Inferior parietal cortex (tissue), 1 donor: ENCODE results near the gene SGCE.
A peak's percentile ranks its signal among the peaks of the same experiment; 100 is the strongest.

ENCODE experiments used
- DNase-seq: peaks from one replicate; pipeline ENCODE4 v3.0.0-alpha.2; 2016; ENCODE audit errors: extremely low spot score

The SGCE gene

DNA sequence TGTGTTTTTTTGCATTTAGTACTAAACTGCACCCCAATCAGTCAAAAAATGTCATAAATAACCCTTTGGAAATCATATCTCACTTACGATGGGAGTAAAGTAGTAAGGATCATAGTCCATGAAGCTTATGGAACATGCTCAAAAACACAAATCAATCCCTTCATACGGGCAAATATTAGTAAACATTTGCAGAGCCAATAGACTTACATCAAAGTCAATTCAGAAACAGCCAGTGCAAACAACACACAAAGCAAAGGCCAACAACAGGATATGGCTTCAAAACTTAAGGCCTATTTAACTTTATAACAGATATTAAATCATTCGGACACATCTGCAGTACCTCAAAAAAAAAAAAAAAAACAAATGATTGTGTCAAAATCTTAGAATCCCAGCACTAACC, 32.1 kb downstream of the SGCE start:
- DNase-seq, result no peak

- DNase-seq, result no peak
These were observed 34.8 kb downstream of the SGCE start for GRCh38 chr7:94621120-94621519.

DNA sequence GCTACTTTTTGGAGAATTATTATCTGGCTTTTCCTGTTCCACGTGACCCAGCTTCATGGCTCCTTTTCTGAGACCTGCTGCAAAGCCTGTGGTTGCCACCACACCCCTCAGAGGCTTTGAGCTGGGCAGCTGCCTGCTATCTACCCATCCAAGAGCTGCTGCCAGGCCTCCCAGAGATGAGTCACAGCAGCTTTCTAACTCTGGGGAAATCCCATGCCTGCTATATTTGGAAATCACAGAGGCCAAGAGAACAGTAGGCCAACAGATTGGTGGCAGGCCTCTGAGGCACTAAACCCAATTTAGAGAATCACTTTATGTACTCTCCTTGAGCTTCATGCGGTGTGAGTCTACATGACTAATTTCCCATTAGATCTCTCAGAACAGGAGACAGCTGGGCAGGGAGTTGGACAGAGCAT, 35.2 kb downstream of the SGCE start:
- peak; percentile 66 for DNase-seq

GRCh38 chr7:94618126-94618525, 37.8 kb downstream of the SGCE start:
- no peak for DNase-seq

GRCh38 chr7:94616855-94617254, 39.1 kb downstream of the SGCE start:
- no peak for DNase-seq

GRCh38 chr7:94615666-94616065, 40.3 kb downstream of the SGCE start:
- no peak for DNase-seq

DNA sequence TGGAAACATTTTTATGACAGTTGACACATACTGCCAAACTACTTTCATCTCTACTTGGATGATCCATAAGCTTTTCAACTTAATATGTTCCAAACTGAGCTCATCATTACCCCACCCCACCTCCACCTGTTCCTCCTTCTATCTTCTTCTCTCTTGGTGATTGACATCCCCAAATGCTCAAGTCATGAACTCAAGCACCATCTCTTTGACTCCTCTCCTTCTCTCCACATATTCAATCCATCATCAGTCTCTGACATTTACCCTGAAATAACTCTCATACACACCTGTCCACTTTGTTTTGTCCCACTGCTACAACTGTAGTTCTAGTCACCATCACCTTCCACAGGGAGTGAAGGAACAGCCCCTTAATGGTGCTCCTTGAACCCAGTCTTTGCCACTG, 43.3 kb downstream of the SGCE start:
- no peak for DNase-seq

- no peak for DNase-seq
These were observed 43.7 kb downstream of the SGCE start for GRCh38 chr7:94612253-94612652.

DNA sequence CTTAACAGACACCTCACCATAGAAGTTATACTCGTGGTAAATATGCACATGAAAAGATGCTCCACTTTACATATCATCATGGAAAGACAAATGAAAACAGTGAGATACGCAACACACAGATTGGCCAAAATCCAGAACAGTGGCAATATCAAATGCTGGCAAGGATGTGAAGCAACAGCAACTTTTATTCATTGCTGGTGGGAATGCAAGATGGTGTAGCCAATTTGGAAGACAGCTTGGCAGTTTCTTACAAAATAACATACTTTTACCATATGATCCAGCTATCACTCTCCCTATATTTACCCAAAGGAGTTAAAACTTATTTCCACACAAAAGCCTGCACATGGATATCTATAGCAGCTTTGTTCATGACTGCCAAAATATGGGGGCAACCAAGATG, 46.4 kb downstream of the SGCE start:
- DNase-seq, result no peak

GRCh38 chr7:94605031-94605430, 50.9 kb downstream of the SGCE start:
- no peak for DNase-seq

- DNase-seq, result no peak
These were observed 53.8 kb downstream of the SGCE start for GRCh38 chr7:94602181-94602580.

GRCh38 chr7:94600267-94600666, 55.7 kb downstream of the SGCE start:
- no peak for DNase-seq

- no peak for DNase-seq
These were observed 60.2 kb downstream of the SGCE start for GRCh38 chr7:94595717-94596116.

DNA sequence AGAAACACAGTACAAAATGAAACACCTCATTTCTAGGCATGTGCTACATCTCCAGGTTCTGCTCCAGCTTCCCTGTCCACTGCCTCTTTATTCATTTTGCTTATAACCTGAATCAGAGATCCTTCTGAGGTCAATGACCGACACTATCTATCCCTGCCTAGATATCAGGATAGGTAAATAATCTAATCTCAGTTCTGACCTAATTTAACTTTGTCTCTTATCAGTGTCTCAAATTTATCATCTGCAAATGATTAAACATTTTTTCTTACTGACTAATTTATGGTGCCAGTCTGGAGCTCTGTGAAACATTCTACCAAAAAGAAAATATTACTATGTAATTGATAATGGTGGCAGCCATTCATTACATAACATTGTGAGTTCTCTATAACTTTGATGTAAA, 61.1 kb downstream of the SGCE start:
- DNase-seq, result no peak

GRCh38 chr7:94591176-94591575, 64.8 kb downstream of the SGCE start:
- no peak for DNase-seq

DNA sequence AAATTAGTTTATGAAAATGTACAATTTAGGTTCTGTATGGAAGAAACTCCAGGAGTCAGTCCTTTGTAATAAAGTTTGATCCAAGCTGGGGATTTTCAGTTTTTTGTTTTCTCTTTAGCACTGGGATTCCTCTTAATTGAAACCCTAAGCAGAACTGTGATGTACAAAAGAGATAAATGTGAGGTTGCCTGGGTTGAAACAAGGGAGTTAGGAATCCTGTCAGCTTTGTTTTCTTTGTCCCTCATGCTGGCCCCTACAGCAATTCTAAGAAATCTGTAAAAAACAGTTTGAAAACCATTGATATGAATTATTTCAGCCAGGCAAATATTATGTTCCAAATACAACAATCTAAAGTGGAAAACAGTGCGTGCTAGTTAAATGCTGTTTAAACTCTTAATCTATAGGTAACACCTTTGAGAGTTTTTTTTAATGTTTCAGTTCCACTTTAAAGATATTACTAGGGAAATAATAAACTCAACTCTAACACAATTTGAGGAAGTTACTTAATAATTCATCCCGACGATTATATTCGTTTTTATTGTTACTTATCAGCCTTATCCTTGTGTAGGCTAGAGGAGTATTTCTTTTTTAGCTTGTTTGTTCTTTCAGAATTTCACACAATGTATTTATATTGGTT, 65.3 kb downstream of the SGCE start:
- no peak for DNase-seq

DNA sequence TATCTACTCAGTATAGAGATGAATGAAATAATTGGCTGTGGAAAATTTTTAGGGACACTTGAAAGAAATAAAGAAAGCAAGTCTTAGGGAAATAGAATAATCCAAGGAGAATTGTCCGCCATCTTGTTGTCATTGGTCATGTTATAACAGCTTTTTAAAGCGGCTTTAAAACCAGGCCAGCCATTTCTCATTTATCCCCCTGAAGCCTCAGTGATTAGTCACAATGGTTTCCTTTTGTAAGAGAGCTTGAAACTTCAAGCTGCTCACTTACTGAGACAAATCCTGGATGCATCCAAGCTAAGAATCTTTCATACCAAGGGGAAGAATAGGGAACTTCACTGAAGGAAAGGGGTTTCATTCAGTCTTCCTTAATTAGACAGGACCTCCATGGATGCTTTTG, 67.9 kb downstream of the SGCE start:
- no peak for DNase-seq

DNA sequence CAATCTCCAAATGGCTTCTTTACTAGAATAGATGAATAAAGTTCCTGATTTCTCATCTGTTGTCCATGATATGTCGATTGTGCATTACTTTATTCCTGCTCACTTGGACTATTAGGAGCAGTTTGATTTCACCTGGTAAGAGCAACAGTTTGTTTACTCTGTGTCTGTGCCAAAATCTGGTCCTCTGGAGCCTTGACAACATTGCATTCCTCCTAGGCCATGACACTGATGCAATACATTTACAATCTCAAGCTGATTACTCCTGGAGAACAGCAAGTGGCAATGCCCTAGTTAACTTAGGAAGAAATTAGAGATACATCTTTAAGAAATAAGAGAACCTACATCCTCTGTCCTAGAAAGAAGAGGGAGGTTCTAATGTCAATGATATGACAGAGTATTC, 71.8 kb downstream of the SGCE start:
- DNase-seq, result no peak

GRCh38 chr7:94580601-94581000, 75.3 kb downstream of the SGCE start:
- DNase-seq, result no peak

GRCh38 chr7:94579470-94579869, 76.5 kb downstream of the SGCE start:
- no peak for DNase-seq

GRCh38 chr7:94578614-94579013, 77.3 kb downstream of the SGCE start:
- DNase-seq, result no peak

DNA sequence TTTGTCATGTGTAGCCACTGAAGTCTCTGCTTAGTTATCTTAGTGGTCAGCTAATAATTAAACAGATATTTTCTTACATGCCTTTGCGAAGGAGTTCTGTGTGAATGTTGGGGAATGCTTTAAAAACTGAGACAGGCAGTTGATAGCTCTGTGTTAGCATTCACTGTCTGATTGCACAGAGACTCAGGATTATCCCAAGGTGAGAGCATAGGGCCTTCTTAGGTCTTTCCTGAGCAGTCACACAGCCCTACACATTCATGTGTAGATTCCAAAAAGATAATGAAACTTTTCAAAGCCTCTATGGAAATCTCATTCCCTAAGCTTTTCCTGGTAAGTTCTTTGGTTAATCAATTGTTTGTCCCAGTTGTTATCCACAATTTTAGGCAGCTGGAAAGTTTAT, 78.6 kb downstream of the SGCE start:
- DNase-seq, result no peak

DNA sequence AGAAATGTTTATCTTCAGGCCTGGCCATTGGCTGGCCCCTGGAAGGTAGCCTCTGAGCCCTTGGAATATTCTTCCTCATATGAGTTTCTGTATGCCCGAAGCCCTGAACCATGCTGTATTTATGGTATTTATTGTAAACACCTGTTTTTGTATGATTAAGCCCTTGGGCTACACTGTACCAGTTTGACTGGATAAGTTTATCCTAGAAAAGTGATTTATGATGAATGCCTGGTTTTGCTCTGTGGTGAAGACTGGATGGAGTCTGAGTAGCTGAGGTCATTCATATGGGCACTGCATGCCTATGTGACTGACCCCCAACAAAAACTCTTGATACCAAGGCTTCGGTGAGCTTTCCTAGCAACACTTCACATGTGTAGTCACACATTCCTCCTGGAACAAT, 79.6 kb downstream of the SGCE start:
- DNase-seq, result no peak

GRCh38 chr7:94575646-94576045, 80.3 kb downstream of the SGCE start:
- no peak for DNase-seq
